Activated CD4-positive, alpha-beta T cell treated with anti-CD3 and anti-CD28 coated beads, Interleukin-10, Interleukin-2, amounts not matched to agents 100 ng/mL and 50 ng/mL, durations not matched to agents 16 hours and 8 hours (primary cell): Measurements from ENCODE around the gene RNF152.

Experiments used
- DNase-seq: peaks from one replicate; pipeline ENCODE4 v3.0.0-alpha.2; 2020

Gene RNF152

DNA sequence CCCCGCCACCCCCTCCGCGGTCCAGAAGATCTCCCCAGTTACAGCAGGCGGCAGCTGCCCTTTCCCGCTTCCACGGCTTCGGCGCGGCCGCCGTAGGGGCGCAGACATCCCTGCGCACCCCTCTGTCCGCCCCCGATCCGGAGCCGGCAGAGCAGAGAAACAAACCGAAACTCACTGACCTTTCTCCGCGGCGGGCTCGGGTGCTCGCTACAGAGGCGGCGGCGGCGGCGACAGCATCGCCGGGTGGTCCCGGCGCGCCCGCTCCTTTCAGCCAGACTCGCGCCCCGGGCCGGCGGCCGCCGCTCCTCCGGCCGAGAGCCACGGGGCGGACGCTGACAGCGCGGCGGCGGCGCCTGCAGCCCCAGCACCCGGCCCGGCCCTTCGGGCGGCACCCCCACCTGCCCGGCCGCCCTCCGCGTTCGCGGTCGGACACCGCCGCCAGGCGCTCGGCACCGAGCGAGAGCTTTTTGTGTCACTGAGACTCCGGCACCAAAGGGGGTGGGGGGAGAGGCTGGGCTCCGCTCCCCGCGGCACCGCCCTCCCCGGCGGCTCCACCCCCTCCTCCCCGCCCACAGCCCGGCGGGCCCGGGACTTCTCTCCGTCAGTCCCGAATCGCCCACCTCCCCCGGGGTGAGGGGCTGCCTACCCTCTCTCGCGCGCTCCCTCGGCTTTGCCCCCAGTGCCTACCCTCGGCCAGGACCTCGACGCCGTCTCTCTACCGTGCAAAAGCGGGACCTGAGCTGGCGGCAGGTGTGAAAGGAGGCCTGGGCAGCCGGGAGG is 1.4 kb upstream of the RNF152 start:
- DNase-seq = peak; percentile 74

DNA sequence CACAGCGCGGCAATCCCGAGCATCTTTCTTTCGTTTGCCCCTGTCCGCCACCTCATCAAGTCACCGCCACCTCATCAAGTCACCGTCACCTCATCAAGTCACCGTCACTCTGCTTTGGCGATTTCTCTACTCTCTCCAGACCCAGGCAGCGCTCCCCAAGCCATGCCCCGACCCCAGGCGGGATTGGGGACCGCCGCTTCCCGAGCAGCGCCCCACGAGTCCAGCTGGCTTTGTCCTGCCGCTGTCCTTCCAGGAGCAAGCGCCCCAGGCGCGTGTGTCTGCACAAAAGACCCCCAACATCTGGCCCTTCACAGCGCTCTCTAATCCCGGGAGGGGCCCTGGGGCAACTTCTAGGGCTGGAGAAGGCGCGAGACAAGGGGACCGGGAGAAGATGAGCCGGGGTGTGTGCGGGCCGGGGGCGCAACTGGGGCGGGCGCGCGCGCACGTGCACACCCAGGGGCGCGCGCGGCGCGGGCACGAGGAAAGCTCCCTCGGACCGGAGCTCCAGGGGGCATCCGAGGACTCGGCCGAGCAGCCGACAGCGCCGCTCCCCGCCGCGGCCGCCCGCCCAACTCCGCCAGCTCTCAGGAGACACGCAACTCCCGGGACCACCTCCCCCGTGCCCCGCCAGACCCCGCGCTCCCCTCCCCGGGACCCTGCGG is 633 bp upstream of the RNF152 start:
- DNase-seq = peak; percentile 15

DNA sequence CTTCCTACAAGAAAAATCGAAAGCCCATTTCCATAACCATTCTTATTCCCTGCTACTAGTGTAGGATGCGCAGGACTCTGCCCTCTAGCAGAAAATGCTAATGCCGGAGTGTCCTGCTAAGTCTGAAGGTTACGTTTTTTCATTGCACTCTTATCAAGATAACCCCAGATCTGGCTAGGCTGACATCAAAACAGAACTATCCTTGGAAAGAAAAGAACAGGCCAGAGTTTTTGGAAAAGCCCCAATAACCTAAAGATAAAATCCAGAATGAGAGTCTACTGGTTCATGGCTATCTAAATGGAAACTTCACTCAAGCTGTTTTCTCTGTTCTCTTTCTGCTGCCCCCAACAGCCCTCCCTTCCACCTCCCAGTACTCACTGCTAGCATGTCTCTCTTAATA is 913 bp downstream of the RNF152 start:
- no peak for DNase-seq

DNA sequence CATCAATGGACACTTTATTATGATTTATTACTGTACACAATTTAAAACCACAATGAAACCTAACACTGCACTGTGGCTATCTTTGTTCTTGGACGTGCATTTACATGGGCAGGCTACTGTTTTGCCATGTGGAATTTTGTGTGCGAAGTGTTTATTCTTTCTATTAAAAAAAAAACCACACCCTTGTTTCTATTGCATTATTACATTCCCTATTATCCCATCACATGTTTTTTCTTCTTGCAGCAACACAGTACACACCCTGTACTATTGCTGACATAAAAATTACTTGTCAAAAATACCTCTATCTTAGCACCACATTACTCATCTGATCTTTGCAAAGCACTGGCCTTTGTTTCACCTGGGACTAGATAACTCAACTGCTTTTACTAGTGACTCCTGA is 1.5 kb downstream of the RNF152 start:
- no peak for DNase-seq

DNA sequence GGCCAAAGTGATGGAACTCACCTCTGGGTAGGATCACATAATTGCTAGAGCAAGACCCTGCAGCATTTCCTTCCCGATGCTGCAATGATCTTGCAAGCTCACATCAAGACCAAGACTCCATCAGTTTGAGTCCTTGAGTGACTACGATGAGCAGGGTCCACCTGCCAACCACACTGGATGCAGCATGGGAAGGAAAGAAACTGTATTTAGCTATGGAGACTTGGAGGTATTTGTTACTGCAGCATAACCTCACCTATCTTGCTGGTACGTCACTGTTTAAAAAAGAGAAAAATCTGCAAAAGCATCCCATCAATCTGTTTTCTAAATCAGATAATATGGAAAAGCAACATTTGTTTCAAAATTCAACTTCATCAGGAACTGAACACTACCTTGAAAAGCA is 2.5 kb downstream of the RNF152 start:
- DNase-seq = no peak

DNA sequence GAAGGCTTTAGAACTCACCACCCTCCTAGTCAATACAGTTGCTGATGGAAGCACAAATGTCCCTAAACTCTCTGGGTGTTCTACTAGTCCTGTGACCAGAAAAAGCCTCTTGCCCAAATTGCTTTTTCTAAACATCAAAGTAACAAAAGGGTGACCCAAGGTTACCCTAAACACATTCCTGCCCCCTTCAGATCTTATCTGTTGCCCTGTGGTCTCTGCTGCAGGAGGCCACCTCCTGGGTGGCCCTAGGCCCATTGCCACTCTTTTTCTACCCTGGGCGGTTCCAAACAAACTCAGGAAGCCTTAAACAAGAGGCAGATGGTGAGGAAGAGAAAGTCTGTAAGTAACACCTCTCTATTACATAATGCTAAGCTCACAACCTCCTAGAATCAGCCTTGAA is 3.3 kb downstream of the RNF152 start:
- DNase-seq = no peak

DNA sequence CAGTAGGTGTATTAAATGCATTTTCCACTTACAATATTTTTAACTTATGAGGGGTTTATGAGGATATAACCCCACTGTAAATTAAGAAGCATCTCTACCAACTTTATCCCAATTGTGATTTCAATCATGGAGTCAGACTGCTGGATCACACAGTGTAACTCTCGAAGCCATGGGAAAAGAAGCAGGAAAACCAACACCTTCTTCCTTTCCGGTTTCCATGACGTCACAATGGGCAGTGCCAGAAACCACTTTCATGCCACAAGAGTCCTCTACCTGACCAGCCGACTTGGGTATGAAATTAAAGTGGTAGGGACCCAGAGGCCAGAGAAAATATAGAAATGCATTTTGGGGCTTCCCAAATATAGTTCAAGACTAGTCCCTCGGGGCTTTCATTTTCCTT is 4.2 kb downstream of the RNF152 start:
- no peak for DNase-seq

DNA sequence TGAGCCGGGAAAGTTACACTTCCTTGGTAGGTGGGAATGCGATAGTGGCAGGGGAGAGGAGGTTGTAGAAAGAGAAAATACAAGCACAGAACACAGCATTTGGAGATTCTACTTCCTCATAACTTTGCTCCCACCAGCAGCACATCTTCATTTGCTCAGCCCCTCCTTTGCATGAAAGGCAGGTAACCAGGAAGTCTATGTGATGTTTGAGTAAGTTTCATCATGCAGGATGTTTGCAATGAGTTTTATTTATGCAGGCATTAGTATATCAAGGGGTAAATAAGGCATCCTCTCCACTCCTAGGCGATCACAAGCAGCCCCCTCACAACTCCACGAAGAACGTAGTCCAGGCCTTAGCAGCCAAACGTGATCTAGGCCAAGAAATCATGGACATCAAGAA is 5.0 kb downstream of the RNF152 start:
- DNase-seq = no peak

DNA sequence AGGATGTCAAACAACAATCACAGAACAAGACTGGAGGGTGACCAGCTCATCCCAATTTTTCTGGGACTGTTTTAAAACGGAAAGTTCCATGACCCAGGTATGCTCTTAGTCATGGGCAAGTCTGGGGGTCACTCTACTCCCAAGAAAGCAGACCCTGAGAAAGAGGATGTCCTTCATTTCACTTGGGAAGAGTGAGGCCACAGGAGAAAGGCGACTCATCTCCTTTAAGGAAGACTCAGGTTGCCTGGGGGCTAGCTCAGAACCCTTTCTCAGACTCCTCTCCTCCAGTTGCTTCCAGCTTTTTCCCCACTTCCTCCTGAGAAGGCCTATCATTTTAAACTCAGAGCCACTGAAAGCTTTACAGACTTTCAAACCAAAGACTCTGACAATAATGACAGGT is 9.3 kb downstream of the RNF152 start:
- no peak for DNase-seq

DNA sequence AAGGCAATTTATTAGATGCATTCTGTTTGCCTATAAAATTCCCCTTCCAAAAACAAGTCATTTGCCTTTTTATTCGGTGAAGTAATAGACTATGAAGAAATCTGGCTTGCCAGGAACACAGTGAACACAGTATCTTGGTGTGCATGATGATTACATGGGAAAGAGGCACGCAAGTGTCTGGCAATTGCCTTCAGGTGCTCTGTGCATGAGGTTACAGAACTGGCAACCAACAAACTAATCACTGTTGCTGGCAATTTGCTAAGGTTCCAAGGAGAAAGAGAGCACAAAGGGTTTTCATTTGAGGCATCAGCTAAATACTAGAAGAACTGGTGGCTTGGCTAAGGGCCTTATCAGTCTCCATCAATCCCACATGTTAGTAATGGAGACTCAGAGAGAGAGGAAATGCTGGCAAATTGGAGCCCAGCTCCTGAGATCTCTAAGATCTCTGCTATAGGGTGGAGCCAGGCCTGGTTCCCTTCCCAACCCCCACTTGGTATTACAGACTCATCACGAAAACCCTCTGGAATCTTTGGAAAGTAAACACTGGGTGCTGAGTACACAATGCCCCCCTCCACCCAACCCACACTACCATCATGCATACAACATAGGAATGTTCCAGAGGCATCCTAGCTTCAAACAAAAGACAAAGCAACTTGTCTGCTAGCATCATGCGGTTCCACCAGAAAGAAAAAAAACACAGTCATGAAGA is 10.4 kb downstream of the RNF152 start:
- no peak for DNase-seq

DNA sequence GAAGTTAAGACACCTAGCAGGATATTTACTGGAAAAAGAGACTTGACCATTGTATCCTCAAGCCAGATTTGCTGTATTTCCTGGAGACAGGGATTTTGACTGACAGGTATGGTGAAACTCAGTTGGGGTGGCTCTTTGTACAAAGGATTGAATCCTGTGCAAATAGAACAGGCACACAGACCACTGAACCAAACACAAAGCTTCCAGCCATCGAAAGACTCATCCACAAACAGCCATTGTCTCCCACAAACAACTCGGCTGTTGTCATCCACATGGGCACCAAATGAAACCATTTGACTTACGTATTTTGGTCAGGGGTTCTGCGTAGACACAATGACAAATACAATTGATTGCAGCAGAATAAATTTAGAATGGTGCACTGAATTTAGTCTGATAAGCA is 15.9 kb downstream of the RNF152 start:
- no peak for DNase-seq

DNA sequence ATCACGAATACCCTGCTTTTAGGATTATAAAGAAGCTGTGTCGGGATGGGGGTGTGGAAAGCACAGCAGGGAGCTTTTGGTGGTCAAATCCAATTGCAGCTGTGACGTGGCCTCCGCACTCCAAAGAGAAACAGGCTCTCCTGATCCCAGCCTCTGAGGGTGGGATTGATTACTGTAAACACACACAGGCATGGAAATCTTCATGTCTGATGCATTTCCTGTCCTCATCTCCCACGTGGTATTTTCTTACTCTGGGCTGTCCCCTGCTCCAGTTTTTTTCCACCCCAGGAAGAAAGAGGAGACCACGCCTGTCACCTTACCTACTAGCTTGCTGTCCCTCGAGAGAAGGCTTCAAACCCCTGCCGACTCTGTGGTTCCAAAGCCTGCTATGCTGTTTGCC is 22.7 kb downstream of the RNF152 start:
- no peak for DNase-seq

DNA sequence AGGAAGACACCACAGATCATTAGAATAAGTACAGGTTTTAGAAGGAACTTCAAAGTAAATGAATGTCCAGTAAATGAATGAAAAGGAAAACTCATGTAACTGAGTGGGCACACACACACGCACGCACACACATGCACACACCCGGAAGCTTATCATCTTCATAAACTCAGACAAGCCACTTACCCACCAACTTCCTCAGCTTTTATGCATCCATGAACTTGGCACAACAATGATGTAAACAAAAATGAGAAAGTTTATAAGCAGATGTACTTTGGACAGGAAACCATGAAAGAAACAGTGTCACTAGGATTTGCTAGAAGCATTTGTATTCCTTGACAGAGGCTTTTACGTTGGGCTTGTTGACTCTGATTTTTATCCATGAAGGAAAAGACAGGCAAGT is 23.2 kb downstream of the RNF152 start:
- DNase-seq = no peak

DNA sequence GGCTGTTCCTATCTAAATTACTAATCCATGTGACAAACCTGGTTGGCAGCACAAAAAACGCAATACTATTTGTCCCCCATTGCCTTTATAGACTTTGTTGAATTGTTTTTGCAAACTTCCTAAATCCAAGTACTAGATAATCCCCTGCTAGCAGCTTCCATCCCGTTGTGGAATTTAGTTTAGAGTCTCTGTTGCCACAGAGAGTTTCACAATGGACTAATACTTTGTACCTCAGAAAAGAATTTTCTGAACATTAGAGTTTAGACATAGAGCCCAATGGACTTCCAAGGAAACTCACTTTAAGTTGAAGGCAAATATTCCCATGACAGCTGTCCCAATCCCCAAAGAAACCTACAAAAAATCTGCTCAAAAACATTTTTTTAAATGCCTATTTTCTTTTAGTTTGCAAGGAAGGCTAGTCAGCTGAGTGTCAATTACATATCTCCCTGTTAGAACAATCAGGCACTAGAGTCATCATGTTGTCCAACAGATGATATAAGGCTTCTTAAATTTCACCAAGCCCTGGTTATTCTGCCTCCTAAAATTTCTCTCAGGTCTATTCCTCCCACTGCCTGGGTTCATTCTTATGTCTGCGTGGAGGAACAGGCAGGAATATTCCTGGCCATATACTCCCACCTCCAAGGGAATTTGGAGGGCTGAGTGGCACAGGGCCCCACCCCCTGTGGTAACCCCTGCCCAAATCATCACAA is 27.2 kb downstream of the RNF152 start:
- DNase-seq = no peak

DNA sequence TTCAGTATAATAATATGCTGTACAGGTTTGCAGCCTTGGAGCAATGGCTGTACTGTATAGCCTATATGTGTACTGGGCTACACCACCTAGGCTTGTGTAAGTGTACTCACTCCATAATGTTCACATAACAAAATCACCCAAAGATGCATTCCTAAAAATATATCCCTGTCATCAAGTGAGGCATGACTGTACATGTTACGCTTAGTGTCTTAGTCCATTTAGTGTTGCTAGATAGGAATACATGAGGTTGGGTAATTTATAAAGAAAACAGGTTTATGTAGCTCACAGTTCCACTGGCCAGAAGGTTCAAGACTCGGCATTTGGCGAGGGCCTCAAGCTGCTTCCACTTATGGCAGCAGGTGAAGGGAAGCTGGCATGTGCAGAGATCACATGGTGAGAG is 31.4 kb downstream of the RNF152 start:
- DNase-seq = no peak

DNA sequence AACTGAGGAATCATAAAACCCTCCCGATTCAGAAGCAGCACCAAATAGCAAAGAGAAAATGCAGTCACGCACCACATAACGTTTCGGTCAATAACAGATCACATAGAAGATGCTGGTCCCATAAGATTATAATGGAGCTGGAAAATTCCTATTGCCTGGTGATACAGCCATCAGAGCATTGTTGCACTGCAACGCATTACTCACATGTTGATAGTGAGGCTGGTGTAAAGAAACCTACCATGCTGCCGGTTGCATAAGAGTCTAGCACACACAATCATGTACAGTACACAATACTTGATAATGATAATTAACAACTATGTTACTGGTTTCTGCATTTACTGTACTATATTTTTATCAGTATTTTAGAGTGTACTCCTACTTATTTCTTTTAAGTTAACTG is 32.5 kb downstream of the RNF152 start:
- DNase-seq = no peak

DNA sequence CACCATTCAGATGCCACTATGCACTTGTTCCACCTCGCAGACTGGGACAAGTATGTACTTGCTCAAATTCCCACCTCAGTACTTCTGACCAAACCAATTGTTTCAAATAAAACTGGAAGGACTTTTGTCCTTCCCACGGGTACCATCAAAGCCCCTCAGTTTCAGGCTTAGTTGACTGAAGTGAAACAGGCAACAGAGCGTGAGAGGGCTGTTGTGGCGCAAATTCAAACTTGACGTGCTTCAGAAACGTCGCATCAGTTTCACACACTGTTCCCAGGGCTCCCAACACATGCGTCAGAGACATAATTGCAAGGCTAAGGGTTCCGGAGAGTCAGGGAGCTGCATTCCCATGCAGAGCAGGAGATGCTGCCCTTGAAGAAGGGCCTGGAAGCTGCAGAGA is 33.7 kb downstream of the RNF152 start:
- DNase-seq = no peak

DNA sequence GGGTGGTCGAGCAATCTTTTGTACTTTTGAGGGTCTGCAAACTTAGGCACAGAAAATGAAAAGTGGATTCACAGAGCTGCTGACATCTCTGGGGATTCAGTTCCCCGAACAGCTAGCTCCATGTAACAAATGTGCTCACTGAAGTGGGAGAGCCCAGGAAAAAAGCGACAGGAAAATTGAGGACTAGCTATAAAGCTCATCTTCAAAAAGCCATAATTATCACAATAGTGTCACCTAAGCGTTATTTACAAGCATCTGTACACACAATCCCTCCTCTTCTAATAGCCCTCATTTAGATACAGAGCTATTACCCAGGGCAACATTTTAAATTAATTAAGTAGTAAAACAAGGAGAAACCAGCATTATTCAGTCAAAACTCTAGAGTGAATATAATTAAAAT is 36.1 kb downstream of the RNF152 start:
- DNase-seq = no peak

DNA sequence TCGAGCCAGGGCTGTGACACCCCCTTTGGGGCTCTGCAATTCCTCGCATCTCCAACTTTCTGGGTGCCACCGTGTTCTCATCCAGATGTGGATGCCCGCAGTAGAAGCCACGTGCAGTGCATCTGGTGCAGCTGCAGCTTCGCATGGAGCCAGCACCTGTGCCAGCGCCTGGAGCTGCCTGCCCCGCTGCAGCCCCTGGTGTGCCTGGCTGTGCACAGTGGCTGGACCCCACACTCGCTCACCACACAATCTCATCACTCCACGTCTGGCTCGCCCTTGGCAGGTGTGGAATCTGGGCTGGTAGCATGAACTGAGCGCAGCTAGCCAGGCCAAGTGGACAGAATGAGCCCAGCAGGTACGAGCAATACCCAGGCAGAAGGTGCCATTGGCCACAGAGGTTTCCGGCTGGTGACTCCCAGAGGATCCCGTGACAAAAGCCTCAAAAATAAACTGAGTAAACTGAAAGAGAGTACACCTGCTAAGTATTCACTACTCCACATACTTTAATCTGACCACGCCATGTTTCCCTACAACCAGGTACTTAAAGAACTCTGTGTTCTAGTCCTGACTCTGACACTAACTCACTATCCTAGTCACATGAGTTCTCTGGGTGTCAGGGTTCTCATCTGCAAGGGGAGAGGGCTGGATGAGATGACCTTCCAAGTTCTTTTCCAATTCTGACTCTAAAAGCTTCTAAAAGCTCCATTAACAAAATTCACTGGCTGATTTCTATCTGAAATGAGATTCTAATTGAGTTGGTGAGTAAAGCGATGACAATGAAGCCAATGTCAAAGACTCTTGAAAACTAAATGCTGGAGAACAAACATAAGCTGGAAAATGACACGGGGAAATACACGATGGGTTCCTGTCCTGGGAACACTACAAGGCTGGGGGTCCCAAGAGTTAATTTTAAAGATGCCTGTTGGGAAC is 37.1 kb downstream of the RNF152 start:
- no peak for DNase-seq

DNA sequence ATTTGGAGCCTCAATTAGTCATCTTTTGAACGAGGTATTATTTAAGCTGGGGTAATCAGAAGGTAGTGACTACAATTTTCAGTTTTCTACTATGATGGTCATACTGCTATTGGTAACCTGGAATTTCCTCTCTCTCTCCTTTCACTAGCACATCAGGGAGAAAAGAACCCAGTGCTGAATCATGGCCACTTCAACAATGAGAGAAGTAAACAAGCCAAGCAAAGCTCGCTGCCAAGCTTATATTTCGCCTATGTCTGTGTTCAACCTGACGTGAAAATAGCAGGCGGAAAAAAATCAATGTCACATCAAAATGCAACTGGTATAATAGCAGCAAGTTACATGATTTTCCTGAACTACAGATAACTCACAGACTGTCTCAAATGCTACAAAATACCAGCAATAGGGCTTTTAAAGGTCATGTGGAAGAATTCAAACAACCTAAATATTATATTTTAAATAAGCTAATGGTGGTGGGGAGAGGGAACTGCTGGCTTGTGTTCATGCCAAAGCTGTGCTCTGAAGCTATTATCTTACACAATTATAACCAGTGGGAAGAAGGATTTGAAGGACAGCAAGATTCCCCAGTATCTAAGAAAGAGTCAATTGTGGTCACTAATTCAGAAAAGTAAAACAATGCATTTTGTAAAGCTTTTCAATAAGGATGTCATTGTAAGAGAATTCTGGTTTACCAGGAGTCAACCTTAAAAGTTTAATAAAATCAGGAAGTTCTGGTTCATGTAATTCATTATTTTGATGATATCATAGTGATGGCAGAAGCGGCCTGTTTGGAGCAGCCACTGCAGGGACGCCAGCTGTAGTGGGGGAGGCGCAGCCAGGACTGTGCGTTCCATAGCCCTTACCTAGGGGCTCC is 38.0 kb downstream of the RNF152 start:
- no peak for DNase-seq

DNA sequence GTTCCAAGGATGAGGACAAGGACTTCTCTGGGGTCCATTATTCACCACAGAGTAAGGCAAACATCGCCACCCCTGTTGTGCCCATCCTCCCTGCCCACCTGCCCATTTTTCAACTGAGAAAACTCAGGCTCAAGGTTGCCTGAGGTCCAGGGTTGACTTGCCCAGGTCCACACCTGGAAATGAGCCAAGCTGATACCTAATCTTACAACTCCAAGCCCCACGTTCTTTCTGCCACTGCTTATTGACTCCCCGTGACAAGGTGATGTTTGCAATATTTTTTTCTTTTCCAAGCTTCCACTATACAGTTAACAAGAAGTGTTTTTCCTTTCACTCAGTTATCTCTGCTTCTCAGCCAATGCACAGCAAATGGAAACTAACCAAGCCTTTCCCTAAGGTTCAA is 39.0 kb downstream of the RNF152 start:
- no peak for DNase-seq
